ENCODE results near the gene CD44. TPM values are rescaled to one million over a fixed set of nuclear protein-coding genes. Genes with fewer than 3 reads are reported as not detected.

The CD44 gene
- total RNA-seq, 1 donor from 2014 or later, result 155 TPM

DNA sequence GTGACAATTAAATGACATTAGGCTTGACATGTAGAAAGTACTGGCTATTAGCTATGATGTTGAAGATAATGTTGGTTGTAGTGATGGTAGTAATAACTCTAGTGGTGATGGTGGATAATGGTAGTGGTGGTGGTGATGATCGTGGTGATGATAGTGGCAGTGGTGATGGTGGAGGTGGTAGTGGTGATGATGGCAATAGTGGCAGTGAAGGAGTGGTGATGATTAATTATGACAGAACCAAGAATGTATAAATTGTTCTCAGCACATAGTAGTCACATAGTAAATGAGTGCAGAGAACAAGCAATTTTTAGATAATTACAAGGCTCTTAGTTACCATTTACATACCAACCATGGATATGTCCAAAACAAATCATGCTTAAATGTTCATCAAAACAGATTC, 5.3 kb upstream of the CD44 start:
- Mint-ChIP-seq H3K4me3 (ENCODE audit: unreplicated experiment) (no peak overlapping the region), H3K27me3 (ENCODE audit: unreplicated experiment) (peaks cover 8% of the 10 kb centered on the region), H3K9me3 (ENCODE audit: unreplicated experiment) (no peaks in the 10 kb centered on the region), H3K36me3 (ENCODE audit: low read depth, unreplicated experiment) (peaks cover 6% of the 10 kb centered on the region), H3K27ac (ENCODE audit: unreplicated experiment) (no peak overlapping the region), H3K4me1 (ENCODE audit: unreplicated experiment) (no peaks in the 10 kb centered on the region)
- TF ChIP-seq, protein P1, sequence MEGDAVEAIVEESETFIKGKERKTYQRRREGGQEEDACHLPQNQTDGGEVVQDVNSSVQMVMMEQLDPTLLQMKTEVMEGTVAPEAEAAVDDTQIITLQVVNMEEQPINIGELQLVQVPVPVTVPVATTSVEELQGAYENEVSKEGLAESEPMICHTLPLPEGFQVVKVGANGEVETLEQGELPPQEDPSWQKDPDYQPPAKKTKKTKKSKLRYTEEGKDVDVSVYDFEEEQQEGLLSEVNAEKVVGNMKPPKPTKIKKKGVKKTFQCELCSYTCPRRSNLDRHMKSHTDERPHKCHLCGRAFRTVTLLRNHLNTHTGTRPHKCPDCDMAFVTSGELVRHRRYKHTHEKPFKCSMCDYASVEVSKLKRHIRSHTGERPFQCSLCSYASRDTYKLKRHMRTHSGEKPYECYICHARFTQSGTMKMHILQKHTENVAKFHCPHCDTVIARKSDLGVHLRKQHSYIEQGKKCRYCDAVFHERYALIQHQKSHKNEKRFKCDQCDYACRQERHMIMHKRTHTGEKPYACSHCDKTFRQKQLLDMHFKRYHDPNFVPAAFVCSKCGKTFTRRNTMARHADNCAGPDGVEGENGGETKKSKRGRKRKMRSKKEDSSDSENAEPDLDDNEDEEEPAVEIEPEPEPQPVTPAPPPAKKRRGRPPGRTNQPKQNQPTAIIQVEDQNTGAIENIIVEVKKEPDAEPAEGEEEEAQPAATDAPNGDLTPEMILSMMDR (IDR thresholded peaks at IDR 0.05; ENCODE audit: unreplicated experiment), result no peak
- no peak for DNase-seq (ENCODE audit: low spot score)

DNA sequence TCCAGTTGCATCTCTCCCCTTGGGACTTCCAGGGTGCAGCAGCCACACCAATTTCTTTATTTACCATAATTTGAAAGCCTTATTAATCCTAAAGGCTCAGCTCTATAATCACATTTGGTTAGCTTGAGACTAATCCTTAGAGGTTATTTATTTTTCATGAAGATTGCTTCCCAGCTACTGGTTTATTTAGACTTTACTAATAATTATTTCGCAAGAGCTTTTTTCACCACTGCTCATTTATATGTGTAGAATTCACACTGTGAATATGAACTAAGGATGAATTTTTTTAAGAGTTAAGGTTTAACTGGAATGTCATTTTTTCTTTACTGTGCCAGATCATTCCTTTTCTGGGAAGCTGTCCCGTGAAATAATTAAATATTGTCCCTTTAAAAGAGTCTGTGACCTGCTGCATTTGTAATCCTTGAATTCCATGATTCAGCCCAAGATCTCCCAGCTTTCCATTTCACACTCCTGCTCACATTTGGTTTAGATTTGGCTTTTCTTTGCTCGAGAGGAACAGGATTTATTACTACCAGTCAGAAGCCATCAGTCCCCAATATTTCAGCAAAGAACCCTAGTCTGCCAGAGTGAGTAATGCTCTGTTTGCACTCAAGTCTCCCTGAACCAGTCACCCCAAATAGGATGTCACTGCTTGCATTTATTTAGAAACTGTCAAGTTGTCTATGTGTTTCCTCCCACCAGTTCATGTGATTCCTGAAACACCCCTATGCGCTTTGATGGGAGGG, 4.4 kb upstream of the CD44 start:
- H3K27me3 Mint-ChIP-seq (ENCODE audit: unreplicated experiment), result peaks cover 8% of the 10 kb centered on the region
- peaks cover 6% of the 10 kb centered on the region for H3K36me3 Mint-ChIP-seq (ENCODE audit: low read depth, unreplicated experiment)
- peaks cover 3% of the 10 kb centered on the region for H3K4me1 Mint-ChIP-seq (ENCODE audit: unreplicated experiment)
- no peak overlapping the region for H3K27ac Mint-ChIP-seq (ENCODE audit: unreplicated experiment)
- TF ChIP-seq, protein P1 (IDR thresholded peaks at IDR 0.05; ENCODE audit: unreplicated experiment), result no peak
- H3K9me3 Mint-ChIP-seq (ENCODE audit: unreplicated experiment), result no peaks in the 10 kb centered on the region
- DNase-seq (ENCODE audit: low spot score), result no peak
- H3K4me3 Mint-ChIP-seq (ENCODE audit: unreplicated experiment), result no peak overlapping the region

DNA sequence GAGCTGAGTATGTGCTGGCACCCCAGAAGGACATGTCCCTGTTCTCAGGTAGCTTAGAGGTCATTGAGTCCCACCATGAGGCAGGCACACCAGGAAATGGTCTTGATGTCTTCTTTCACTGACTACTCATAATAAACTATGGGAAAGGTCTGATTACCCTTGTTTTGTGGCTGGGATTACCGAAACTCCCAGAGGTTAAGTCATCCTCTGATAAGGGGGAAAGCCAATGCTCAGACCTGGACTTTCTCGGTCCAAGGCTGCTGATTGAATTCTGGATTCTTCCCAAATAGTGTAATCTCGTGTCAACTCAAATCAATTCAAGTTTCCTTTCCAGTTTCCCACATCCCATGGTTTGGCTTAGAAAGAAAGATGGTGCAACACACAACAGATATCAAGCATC, 3.7 kb upstream of the CD44 start:
- Mint-ChIP-seq H3K9me3 (ENCODE audit: unreplicated experiment) (no peaks in the 10 kb centered on the region), H3K27me3 (ENCODE audit: unreplicated experiment) (peaks cover 8% of the 10 kb centered on the region), H3K4me1 (ENCODE audit: unreplicated experiment) (peaks cover 4% of the 10 kb centered on the region), H3K4me3 (ENCODE audit: unreplicated experiment) (no peak overlapping the region), H3K27ac (ENCODE audit: unreplicated experiment) (no peak overlapping the region), H3K36me3 (ENCODE audit: low read depth, unreplicated experiment) (peaks cover 6% of the 10 kb centered on the region)
- TF ChIP-seq, protein P1 (IDR thresholded peaks at IDR 0.05; ENCODE audit: unreplicated experiment), result no peak
- DNase-seq (ENCODE audit: low spot score), result no peak

DNA sequence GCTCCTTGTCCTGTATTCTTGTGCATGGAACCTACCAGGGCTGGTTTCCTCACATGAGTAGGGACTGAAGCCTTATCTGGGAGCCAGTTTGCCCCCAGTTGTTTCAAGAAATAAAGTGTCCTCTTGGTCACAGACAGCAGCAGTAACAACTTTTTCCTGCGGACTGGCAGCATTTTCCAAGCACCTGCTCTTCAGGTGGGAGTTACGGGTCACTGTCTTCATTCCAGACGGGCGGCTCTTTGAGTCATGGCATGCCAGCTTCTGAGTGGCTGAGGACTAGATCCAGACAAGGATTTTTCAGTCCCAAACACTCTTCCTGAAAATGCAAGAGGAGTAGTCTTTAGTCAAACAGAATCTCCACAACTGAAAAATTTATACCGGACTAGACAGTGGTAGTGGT, 2.7 kb upstream of the CD44 start:
- H3K4me3 Mint-ChIP-seq (ENCODE audit: unreplicated experiment), result no peak overlapping the region
- no peak overlapping the region for H3K27ac Mint-ChIP-seq (ENCODE audit: unreplicated experiment)
- H3K36me3 Mint-ChIP-seq (ENCODE audit: low read depth, unreplicated experiment), result peaks cover 10% of the 10 kb centered on the region
- H3K4me1 Mint-ChIP-seq (ENCODE audit: unreplicated experiment), result peaks cover 8% of the 10 kb centered on the region
- H3K9me3 Mint-ChIP-seq (ENCODE audit: unreplicated experiment), result no peaks in the 10 kb centered on the region
- no peak for DNase-seq (ENCODE audit: low spot score)
- peaks cover 8% of the 10 kb centered on the region for H3K27me3 Mint-ChIP-seq (ENCODE audit: unreplicated experiment)
- TF ChIP-seq, protein P1 (IDR thresholded peaks at IDR 0.05; ENCODE audit: unreplicated experiment), result no peak

DNA sequence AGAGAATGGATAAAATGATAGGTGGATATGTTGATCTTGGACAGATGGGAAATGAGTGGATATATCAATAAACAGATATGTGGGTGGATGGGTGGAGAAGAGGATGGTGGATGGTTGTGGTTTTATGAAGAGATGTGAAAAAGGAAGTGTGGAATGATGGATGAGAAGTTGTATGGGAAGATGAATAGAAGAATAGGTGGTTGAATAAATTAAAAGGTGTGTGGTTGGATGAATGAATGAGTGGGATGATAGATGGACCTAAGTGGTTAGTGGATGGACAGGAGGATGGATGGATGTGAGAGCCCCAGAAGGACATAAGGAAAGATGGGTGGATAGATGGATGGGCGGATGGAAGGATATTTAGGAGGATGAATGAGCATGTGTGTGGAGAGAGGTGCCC, 913 bp upstream of the CD44 start:
- Mint-ChIP-seq H3K4me1 (ENCODE audit: unreplicated experiment) (peaks cover 21% of the 10 kb centered on the region), H3K27ac (ENCODE audit: unreplicated experiment) (no peak overlapping the region), H3K36me3 (ENCODE audit: low read depth, unreplicated experiment) (peaks cover 10% of the 10 kb centered on the region), H3K27me3 (ENCODE audit: unreplicated experiment) (peaks cover 8% of the 10 kb centered on the region), H3K4me3 (ENCODE audit: unreplicated experiment) (peak overlapping the region; percentile 66), H3K9me3 (ENCODE audit: unreplicated experiment) (no peaks in the 10 kb centered on the region)
- no peak for DNase-seq (ENCODE audit: low spot score)
- TF ChIP-seq, protein P1 (IDR thresholded peaks at IDR 0.05; ENCODE audit: unreplicated experiment), result no peak
